Measurements from ENCODE around the gene KCNMA1.

GRCh38 chr10:77501846-77502261, 135.8 kb downstream of the KCNMA1 start:
- TF ChIP-seq CTCF (IDR thresholded peaks at IDR 0.05) (no peak), EZH2 (IDR thresholded peaks at IDR 0.05; ENCODE audit: borderline replicate concordance, insufficient read depth, low read depth, low read length, poor library complexity, severe bottlenecking) (no peak)

Data from B cell (primary cell).